ENCODE data around the gene TMEM43.

The TMEM43 gene

DNA sequence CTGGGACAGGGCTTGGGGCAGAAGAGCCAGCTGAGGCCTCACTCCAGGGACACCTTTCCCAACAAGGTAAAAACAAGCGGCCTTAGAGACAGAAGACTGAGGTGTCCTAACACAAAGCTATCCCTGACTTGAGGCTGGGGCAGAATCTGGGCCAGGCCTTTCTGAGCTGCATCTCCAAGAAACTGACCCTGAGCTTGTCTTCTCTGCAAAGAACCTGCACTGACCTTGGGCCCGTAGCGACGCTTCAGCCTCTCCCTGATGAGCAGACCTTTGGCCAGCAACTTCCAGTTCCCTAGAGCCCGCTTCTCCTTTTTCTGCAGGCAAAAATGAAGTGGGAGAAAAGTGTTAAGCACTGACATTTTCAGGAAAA, 22.2 kb downstream of the TMEM43 start:
- no peak overlapping the region for H3K9ac ChIP-seq (ENCODE audit: low read depth, low read length)
- no peak overlapping the region for H3K4me2 ChIP-seq (ENCODE audit: low read length)
- H3K4me3 ChIP-seq (ENCODE audit: low read length) = no peak overlapping the region
- no peaks in the 10 kb centered on the region for H3K27me3 ChIP-seq (ENCODE audit: control insufficient read depth, insufficient read depth, low read length)
- H3K36me3 ChIP-seq (ENCODE audit: insufficient read depth, low read length) = peaks cover 45% of the 10 kb centered on the region
- no peaks in the 10 kb centered on the region for H3K9me3 ChIP-seq (replicated peaks; ENCODE audit: low read length)
- H3K4me1 ChIP-seq (ENCODE audit: control insufficient read depth, insufficient read depth, low read length) = peaks cover 42% of the 10 kb centered on the region

DNA sequence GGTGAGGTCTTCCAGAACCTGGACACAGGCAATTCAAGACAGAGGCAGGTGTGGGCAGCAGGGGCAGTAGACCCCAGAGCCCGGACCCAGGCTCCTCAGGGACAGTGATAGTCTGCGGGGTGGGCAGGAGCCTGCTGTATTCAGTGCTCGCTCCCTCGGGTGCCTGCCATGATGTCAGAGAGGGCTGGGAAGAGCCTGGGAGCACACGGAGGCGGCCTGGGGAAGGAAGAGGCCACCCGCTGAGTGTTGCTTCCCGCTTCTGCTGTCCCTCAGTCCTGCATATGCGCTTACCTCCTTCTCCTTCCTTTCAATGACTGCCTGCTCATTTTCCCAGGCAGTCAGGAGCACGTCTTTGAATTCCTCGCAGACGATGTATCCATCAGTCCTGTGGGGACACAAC, 22.8 kb downstream of the TMEM43 start:
- peaks cover 36% of the 10 kb centered on the region for H3K4me1 ChIP-seq (ENCODE audit: control insufficient read depth, insufficient read depth, low read length)
- H3K4me2 ChIP-seq (ENCODE audit: low read length) = no peak overlapping the region
- no peak overlapping the region for H3K9ac ChIP-seq (ENCODE audit: low read depth, low read length)
- H3K4me3 ChIP-seq (ENCODE audit: low read length) = no peak overlapping the region
- peaks cover 45% of the 10 kb centered on the region for H3K36me3 ChIP-seq (ENCODE audit: insufficient read depth, low read length)
- H3K27me3 ChIP-seq (ENCODE audit: control insufficient read depth, insufficient read depth, low read length) = no peaks in the 10 kb centered on the region
- no peaks in the 10 kb centered on the region for H3K9me3 ChIP-seq (replicated peaks; ENCODE audit: low read length)

DNA sequence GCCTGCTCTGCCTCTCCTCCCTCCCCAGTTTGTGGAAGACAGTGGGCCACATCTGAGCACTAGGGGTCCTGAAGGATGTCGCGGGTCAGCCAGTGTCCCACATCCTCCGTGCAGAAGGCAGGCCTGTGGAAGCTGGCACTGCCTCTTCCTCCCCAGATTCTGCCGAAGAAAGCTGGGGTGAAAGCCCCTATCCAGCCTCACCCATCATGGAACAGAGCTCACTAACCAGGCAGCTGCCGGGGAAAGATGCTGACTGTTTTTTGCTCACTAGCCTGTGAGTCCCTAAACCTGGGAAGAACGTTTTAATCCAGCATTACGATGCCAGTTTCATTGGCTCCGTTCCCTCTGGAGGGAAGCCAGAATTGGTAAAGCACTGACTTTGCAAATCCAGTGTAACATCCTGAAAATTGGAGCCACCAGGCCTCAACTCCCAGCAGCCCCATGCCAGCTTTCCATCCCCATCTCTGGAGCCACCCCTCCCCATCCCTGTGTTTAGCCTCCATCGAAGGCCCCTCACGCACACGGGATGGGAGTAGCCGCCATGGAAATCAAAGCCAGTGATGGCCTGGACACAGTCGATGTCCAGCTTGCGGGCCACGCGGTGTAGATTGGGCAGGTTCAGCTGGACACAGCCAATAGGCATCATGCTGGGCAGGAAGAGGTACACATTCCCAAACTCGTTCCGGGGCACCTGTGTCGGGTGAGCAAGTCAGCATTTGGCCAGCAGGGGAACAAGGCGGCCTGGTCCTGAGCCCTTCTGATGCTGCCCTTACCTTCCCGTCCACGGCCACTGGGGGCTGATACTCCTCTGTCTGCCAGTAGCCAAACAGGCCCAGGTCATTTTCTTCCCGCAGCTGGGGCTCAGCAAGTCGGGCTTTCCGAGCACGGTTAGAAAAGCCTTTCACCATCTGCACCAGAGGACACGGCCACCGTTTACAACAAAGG, 23.5 kb downstream of the TMEM43 start:
- no peak overlapping the region for H3K4me3 ChIP-seq (ENCODE audit: low read length)
- H3K27me3 ChIP-seq (ENCODE audit: control insufficient read depth, insufficient read depth, low read length) = no peaks in the 10 kb centered on the region
- H3K4me1 ChIP-seq (ENCODE audit: control insufficient read depth, insufficient read depth, low read length) = peaks cover 30% of the 10 kb centered on the region
- peaks cover 48% of the 10 kb centered on the region for H3K36me3 ChIP-seq (ENCODE audit: insufficient read depth, low read length)
- H3K9ac ChIP-seq (ENCODE audit: low read depth, low read length) = no peak overlapping the region
- no peak overlapping the region for H3K4me2 ChIP-seq (ENCODE audit: low read length)
- no peaks in the 10 kb centered on the region for H3K9me3 ChIP-seq (replicated peaks; ENCODE audit: low read length)

- Histone ChIP-seq H3K27me3 (ENCODE audit: control insufficient read depth, insufficient read depth, low read length) (no peaks in the 10 kb centered on the region), H3K4me2 (ENCODE audit: low read length) (no peak overlapping the region), H3K9ac (ENCODE audit: low read depth, low read length) (no peak overlapping the region), H3K4me3 (ENCODE audit: low read length) (no peak overlapping the region), H3K9me3 (replicated peaks; ENCODE audit: low read length) (no peaks in the 10 kb centered on the region), H3K36me3 (ENCODE audit: insufficient read depth, low read length) (peaks cover 60% of the 10 kb centered on the region), H3K4me1 (ENCODE audit: control insufficient read depth, insufficient read depth, low read length) (peaks cover 15% of the 10 kb centered on the region)
These were observed 25.2 kb downstream of the TMEM43 start for GRCh38 chr3:14150078-14150477.

DNA sequence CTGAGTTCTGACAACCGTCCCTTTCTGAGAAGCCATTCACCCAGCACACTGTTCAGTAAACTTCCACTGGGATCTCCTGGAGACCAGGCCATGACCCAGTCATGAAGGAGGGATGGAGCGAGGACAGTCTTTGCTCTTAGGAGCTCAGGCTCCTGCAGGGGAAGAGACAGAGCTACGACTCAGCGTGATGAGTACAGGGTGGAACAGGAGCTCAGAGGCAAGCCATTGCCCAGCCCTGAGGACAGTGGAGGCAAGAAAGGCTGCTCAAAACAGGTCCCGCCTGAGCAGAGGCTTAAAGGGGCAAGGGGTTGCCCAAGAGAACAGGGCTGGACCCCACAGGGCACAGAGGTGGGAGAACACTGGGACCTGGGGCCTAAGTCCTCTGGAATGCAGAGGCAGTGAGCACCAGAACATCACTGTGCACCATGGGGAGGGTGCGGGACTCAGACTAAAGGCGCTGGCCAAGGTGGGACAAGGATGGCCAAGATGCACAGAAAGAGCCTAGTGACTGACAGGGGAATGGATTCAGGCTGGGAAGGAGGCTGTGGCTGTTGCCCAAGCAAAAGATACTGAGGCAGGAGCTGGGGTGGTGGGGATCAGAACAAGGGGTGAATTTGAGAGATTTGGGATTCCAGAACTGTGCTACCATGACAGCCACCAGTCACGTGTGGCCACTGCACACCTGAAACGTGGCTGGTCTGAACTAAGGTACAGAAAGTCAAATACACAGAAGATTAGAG, 25.8 kb downstream of the TMEM43 start:
- peaks cover 56% of the 10 kb centered on the region for H3K36me3 ChIP-seq (ENCODE audit: insufficient read depth, low read length)
- peaks cover 9% of the 10 kb centered on the region for H3K4me1 ChIP-seq (ENCODE audit: control insufficient read depth, insufficient read depth, low read length)
- H3K9me3 ChIP-seq (replicated peaks; ENCODE audit: low read length) = no peaks in the 10 kb centered on the region
- no peak overlapping the region for H3K4me3 ChIP-seq (ENCODE audit: low read length)
- H3K27me3 ChIP-seq (ENCODE audit: control insufficient read depth, insufficient read depth, low read length) = no peaks in the 10 kb centered on the region
- no peak overlapping the region for H3K4me2 ChIP-seq (ENCODE audit: low read length)
- H3K9ac ChIP-seq (ENCODE audit: low read depth, low read length) = no peak overlapping the region

- H3K9ac ChIP-seq (ENCODE audit: low read depth, low read length) = no peak overlapping the region
- H3K36me3 ChIP-seq (ENCODE audit: insufficient read depth, low read length) = peaks cover 53% of the 10 kb centered on the region
- no peak overlapping the region for H3K4me2 ChIP-seq (ENCODE audit: low read length)
These were observed 26.7 kb downstream of the TMEM43 start for GRCh38 chr3:14151471-14152083.

GRCh38 chr3:14152233-14152962, 27.5 kb downstream of the TMEM43 start:
- Histone ChIP-seq H3K9ac (ENCODE audit: low read depth, low read length) (no peak overlapping the region), H3K36me3 (ENCODE audit: insufficient read depth, low read length) (peaks cover 59% of the 10 kb centered on the region), H3K4me2 (ENCODE audit: low read length) (no peak overlapping the region)

More at GRCh38 chr3:14151471-14152083, 26.7 kb downstream of the TMEM43 start:
- Histone ChIP-seq H3K4me3 (ENCODE audit: low read length) (no peak overlapping the region), H3K27me3 (ENCODE audit: control insufficient read depth, insufficient read depth, low read length) (no peaks in the 10 kb centered on the region), H3K9me3 (replicated peaks; ENCODE audit: low read length) (no peaks in the 10 kb centered on the region), H3K4me1 (ENCODE audit: control insufficient read depth, insufficient read depth, low read length) (peaks cover 3% of the 10 kb centered on the region)

GRCh38 chr3:14152963-14153355, 28.1 kb downstream of the TMEM43 start:
- no peak overlapping the region for H3K9ac ChIP-seq (ENCODE audit: low read depth, low read length)
- H3K4me1 ChIP-seq (ENCODE audit: control insufficient read depth, insufficient read depth, low read length) = peaks cover 3% of the 10 kb centered on the region
- peaks cover 60% of the 10 kb centered on the region for H3K36me3 ChIP-seq (ENCODE audit: insufficient read depth, low read length)
- H3K4me2 ChIP-seq (ENCODE audit: low read length) = no peak overlapping the region
- H3K27me3 ChIP-seq (ENCODE audit: control insufficient read depth, insufficient read depth, low read length) = no peaks in the 10 kb centered on the region
- H3K4me3 ChIP-seq (ENCODE audit: low read length) = no peak overlapping the region
- H3K9me3 ChIP-seq (replicated peaks; ENCODE audit: low read length) = no peaks in the 10 kb centered on the region

More at GRCh38 chr3:14152233-14152962, 27.5 kb downstream of the TMEM43 start:
- H3K4me1 ChIP-seq (ENCODE audit: control insufficient read depth, insufficient read depth, low read length) = peaks cover 3% of the 10 kb centered on the region
- no peaks in the 10 kb centered on the region for H3K9me3 ChIP-seq (replicated peaks; ENCODE audit: low read length)
- no peak overlapping the region for H3K4me3 ChIP-seq (ENCODE audit: low read length)
- no peaks in the 10 kb centered on the region for H3K27me3 ChIP-seq (ENCODE audit: control insufficient read depth, insufficient read depth, low read length)

GRCh38 chr3:14153663-14154062, 28.8 kb downstream of the TMEM43 start:
- Histone ChIP-seq H3K27me3 (ENCODE audit: control insufficient read depth, insufficient read depth, low read length) (no peaks in the 10 kb centered on the region), H3K4me3 (ENCODE audit: low read length) (no peak overlapping the region), H3K4me1 (ENCODE audit: control insufficient read depth, insufficient read depth, low read length) (peaks cover 3% of the 10 kb centered on the region), H3K4me2 (ENCODE audit: low read length) (no peak overlapping the region), H3K9me3 (replicated peaks; ENCODE audit: low read length) (no peaks in the 10 kb centered on the region), H3K36me3 (ENCODE audit: insufficient read depth, low read length) (peaks cover 62% of the 10 kb centered on the region), H3K9ac (ENCODE audit: low read depth, low read length) (no peak overlapping the region)

GRCh38 chr3:14154276-14154675, 29.4 kb downstream of the TMEM43 start:
- H3K4me2 ChIP-seq (ENCODE audit: low read length) = no peak overlapping the region
- no peak overlapping the region for H3K4me3 ChIP-seq (ENCODE audit: low read length)
- H3K9me3 ChIP-seq (replicated peaks; ENCODE audit: low read length) = no peaks in the 10 kb centered on the region
- H3K4me1 ChIP-seq (ENCODE audit: control insufficient read depth, insufficient read depth, low read length) = peaks cover 3% of the 10 kb centered on the region
- peaks cover 68% of the 10 kb centered on the region for H3K36me3 ChIP-seq (ENCODE audit: insufficient read depth, low read length)
- no peaks in the 10 kb centered on the region for H3K27me3 ChIP-seq (ENCODE audit: control insufficient read depth, insufficient read depth, low read length)
- H3K9ac ChIP-seq (ENCODE audit: low read depth, low read length) = no peak overlapping the region
